ENCODE results near the gene LHFPL2.

Gene LHFPL2

DNA sequence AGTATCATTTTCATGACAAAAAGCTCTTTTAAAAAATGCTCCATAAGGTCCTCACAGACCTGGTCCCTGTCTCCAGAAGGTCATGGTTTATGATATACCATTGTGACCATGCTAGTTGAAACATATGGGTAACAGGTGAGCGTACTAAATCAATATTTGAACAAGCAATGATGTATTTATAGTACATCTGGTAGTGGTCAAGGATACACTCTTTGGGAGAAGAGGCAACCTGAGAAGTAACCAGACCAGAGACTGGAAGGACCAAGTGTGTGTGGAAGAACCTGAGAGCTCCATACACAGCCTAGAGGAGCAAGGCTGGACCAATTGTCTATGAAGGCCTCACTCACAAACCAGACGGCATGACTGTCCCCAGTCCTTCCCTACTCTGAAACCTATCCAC is 55.1 kb downstream of the LHFPL2 start:
- Histone ChIP-seq H3K9me3 (ENCODE audit: control insufficient read depth, low read length) (no peaks in the 10 kb centered on the region), H3K27me3 (ENCODE audit: control insufficient read depth, insufficient read depth, low read length) (no peaks in the 10 kb centered on the region), H3K9ac (no peak overlapping the region), H3K36me3 (ENCODE audit: control insufficient read depth, insufficient read depth, low read length) (no peaks in the 10 kb centered on the region), H3K4me2 (ENCODE audit: low read length) (no peak overlapping the region), H3K79me2 (no peaks in the 10 kb centered on the region), H3K4me1 (peaks cover 4% of the 10 kb centered on the region), H2AFZ (no peak overlapping the region), H3K4me3 (ENCODE audit: low read depth, low read length) (no peak overlapping the region), H3K27ac (no peak overlapping the region)
- TF ChIP-seq CTCF (IDR thresholded peaks at IDR 0.05), result no peak

DNA sequence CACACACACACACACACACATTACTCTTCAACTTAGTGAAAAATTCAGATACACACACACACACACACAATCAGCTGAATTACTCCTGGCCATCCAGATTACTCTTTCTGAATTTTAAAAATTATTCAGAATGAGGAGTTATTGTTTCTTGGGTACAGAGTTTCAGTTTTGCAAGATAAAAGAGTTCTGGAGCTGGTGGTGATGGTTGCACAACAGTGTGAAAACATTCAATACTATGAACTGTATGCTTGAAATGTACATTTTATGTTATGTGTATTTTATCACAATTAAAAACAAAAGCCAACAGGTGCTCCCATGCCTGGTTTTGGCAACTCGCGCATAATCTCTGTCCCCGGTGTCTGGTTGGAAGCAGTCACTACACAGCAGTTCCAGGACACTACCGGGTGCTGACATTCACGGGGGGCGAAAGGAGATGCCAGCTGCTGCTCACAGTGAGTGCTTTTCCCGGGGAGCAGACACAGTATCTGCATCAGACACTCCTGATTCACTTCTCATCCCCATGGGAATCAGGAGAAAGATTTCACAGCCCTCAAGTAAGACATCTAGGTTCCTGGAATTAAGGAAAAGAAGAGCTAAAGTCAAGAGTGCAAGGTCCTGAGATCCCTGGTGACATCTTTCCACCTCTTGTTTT is 55.7 kb downstream of the LHFPL2 start:
- Histone ChIP-seq H3K4me2 (ENCODE audit: low read length) (no peak overlapping the region), H2AFZ (no peak overlapping the region), H3K27me3 (ENCODE audit: control insufficient read depth, insufficient read depth, low read length) (no peaks in the 10 kb centered on the region), H3K9me3 (ENCODE audit: control insufficient read depth, low read length) (no peaks in the 10 kb centered on the region), H3K79me2 (no peaks in the 10 kb centered on the region), H3K27ac (no peak overlapping the region), H3K9ac (no peak overlapping the region), H3K4me1 (peaks cover 4% of the 10 kb centered on the region), H3K4me3 (ENCODE audit: low read depth, low read length) (no peak overlapping the region), H3K36me3 (ENCODE audit: control insufficient read depth, insufficient read depth, low read length) (no peaks in the 10 kb centered on the region)
- no peak for TF ChIP-seq CTCF (IDR thresholded peaks at IDR 0.05)

- Histone ChIP-seq H3K36me3 (ENCODE audit: control insufficient read depth, insufficient read depth, low read length) (no peaks in the 10 kb centered on the region), H3K4me3 (ENCODE audit: low read depth, low read length) (no peak overlapping the region), H2AFZ (no peak overlapping the region), H3K4me2 (ENCODE audit: low read length) (no peak overlapping the region), H3K4me1 (peaks cover 4% of the 10 kb centered on the region), H3K9ac (no peak overlapping the region), H3K9me3 (ENCODE audit: control insufficient read depth, low read length) (no peaks in the 10 kb centered on the region), H3K27ac (no peak overlapping the region), H3K79me2 (no peaks in the 10 kb centered on the region), H3K27me3 (ENCODE audit: control insufficient read depth, insufficient read depth, low read length) (no peaks in the 10 kb centered on the region)
- no peak for TF ChIP-seq CTCF (IDR thresholded peaks at IDR 0.05)
These were observed 56.4 kb downstream of the LHFPL2 start for GRCh38 chr5:78591972-78592700.

- H3K36me3 ChIP-seq (ENCODE audit: control insufficient read depth, insufficient read depth, low read length), result no peaks in the 10 kb centered on the region
- peaks cover 4% of the 10 kb centered on the region for H3K4me1 ChIP-seq
- H3K9ac ChIP-seq, result no peak overlapping the region
- H3K4me3 ChIP-seq (ENCODE audit: low read depth, low read length), result no peak overlapping the region
- no peak for TF ChIP-seq CTCF (IDR thresholded peaks at IDR 0.05)
- no peaks in the 10 kb centered on the region for H3K79me2 ChIP-seq
- no peak overlapping the region for H2AFZ ChIP-seq
- no peaks in the 10 kb centered on the region for H3K27me3 ChIP-seq (ENCODE audit: control insufficient read depth, insufficient read depth, low read length)
- no peak overlapping the region for H3K27ac ChIP-seq
- no peak overlapping the region for H3K4me2 ChIP-seq (ENCODE audit: low read length)
- H3K9me3 ChIP-seq (ENCODE audit: control insufficient read depth, low read length), result no peaks in the 10 kb centered on the region
These were observed 57.4 kb downstream of the LHFPL2 start for GRCh38 chr5:78591138-78591612.

Data from parathyroid adenoma (tissue), 2 donors.